Measurements from ENCODE around the gene SCUBE2.
A peak's percentile ranks its signal among the peaks of the same experiment; 100 is the strongest.
"Not testable (repeated sequence)": the region's sequence is repeated elsewhere in the genome, so short reads cannot be mapped to it uniquely, and the experiment has no call there.

The SCUBE2 gene

DNA sequence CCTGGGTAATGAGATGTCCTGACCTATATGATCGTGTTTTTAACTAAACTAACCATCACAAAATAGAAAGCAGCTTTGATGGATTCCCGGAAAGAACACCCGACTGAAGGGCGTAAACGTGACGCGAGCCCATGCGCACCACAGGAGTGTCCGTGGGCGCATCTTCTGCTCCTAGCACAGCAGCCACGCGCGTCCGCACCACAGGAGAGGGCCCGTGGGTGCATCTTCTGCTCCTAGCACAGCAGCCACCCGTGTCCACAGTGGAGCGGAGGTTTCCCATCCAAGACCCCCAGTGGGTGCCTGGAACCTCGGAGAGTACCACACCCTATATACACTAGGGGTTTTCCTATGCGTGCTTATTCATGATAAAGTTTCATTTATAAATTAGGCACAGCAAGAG lies 51.5 kb downstream of the SCUBE2 start:
- DNase-seq: no peak

DNA sequence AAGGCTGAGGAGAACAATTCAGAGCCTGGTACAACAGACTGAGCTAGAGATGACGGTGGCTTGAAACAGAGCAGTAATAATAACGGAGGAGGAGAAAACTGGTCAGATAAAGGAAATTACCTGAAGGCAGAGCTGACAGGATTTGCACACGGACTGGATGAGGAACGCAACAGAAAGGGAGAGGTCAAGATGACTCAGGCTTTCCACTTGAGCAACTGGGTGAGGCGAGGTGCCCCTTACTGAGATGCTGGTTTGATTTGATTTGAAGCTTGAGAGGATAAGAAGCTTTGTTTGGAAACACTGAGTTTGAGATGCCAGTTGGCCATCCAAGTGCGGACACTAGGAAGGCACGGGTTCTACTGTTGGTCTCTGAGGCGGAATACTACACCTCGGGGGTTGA lies 52.2 kb downstream of the SCUBE2 start:
- no peak for DNase-seq

DNA sequence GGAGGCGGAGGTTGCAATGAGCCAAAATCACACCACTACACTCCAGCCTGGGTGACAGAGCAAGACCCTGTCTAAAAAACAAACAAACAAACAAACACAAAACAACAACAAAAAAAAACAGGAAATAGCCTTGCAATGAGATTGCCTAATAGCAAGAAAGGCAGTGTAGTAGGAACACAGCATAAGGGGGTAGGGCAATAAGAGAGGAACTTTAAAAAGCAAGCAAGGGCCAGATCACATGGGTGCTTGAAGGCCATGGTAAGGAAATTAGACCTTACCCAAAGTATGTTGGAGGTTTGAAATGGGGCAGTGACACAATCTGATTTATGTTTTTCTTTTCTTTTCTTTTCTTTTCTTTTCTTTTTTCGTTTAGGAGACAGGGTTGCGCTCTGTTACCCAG lies 52.9 kb downstream of the SCUBE2 start:
- DNase-seq: no peak

DNA sequence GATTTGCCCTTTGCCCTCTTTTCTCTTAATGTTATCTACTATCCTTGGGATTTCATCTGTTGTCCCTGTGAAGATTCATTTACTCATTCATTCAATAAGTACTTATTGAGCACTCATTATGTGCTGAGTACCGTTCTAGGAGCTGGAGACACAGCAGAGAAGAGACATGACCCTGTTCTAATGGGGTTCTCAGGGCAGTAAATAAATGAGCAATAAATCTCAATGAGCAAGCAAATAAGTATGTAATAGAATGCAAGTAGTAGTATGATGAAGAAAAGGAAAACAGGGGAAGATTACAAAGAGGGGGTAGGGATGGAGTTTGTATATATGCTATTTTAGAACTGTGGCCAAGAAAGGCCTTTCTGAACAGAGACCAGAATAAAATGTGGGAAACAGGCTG lies 53.4 kb downstream of the SCUBE2 start:
- no peak for DNase-seq

DNA sequence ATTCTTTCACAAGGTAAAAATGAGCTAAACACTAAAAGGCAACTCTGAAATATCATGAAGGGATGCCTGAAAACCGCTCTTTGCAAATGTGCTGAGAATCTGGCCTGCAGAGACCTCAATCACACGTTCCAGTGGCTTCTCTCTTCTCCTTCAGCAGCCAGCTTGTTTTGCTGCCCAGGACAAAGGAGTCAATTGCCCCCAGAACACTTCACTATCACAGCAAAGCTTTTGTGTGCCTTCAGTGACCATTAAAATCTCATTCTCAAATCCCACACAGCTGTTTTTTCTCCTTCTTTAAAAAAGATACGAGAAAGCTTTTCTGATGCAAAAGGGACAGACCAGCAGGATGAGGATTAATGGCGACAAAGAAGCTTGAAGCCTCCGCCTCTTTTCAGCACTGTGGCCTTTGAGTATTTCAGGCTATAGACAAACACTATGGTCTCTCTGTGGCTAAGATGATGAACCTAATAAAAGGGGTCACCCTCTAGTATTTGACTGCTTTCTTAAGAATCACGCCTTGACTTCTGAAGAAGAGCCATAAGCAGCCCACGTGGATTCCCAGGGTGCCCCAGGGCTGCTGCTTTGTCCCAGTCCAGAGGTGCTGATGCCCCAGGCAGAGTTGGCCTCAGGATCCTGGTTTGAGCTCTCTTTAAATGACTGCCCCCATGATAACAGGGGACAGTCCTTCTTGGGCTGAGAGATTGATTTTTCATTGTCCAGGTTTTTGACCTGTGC lies 54.2 kb downstream of the SCUBE2 start:
- DNase-seq: no peak

DNA sequence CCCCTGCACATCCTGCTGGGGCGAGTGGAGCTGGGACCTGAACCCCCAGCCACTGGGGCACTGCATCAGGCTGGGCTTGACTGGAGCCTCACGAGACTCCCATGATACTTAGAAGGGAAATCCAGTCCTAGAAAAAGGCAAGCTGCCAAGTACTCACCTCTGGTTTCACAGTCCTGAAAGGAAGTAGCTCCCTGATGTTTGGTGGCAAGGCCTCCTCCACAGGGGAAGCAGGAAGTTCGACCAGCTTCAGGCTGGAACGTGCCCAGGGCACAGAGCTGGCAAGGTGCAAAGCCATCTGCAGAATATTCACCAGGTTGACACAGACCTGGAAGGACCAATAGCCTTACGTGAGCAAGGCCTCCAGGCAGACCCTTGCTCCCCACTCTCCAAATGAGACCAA lies 60.8 kb downstream of the SCUBE2 start:
- no peak for DNase-seq

DNA sequence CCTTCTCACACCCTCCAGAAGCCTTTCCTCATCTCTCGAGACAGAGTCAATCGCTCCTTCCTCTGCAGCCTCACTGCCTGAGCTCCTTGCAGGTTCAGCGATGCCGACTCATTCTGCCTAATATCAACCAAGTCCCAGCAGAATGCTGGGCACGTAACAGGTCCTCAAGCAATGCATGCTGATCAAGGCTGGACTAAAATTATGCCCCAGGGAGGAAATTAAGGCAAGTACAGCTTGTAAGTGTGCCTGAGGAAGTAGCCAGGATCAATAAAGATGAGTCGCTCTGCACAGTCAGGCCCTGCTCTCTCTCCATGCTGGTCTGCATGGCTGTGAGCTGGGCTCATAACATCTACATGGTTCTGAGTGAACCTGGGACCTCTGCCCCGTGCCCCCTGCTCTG lies 62.0 kb downstream of the SCUBE2 start:
- no peak for DNase-seq

DNA sequence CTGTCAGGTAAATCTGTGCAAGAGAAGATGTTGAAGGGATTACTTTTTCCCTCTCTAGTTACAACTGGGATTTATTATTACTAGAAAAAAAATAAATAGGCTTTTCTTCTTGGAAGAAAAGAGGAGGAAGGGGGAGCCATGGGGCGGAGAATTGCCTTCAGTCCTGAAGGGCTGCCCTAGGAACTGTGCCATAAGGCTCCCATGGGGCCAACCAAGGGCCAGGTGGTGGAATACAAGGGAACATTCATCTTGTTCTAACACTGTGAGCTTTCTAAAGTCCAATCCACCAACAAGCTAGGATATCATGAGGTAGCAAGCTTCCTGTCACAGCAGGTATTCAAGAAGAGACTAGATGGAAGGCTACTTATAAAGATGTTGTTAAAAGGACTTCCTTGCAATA lies 62.8 kb downstream of the SCUBE2 start:
- no peak for DNase-seq

DNA sequence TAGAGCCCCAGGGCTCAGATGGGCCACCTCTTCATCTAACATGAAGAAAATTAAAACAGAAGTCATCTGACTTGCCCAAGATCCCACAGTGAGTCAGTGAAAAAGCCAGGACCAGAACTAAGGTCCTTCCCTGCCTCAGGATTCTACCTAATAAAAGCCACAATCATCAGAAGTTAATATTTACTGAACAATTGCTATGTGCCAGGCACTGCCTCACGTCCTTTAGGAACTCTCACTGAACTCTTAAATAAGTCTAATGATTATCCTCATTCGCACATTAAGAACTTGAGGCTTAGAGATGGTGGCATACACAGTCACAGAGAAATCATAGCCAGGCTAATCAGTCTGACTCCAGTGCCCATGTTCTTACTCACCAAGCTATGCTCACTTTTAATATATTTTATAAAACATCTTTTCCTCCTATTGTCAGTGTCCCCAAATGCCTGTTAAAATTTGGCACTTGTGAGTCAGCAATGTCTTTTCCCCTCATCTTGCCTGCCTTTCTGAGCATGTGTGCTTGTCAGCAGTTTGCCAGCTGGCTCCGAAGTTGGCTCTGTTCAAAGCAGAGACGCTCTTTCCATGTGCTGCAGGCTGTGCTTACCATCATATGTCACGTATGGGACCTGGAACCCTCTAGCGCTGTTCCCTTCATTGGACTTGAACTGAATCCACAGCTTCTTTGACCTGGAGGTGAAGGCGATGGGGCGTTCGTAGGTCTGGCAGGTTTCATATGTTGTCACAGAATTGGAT lies 66.1 kb downstream of the SCUBE2 start:
- DNase-seq: no peak

DNA sequence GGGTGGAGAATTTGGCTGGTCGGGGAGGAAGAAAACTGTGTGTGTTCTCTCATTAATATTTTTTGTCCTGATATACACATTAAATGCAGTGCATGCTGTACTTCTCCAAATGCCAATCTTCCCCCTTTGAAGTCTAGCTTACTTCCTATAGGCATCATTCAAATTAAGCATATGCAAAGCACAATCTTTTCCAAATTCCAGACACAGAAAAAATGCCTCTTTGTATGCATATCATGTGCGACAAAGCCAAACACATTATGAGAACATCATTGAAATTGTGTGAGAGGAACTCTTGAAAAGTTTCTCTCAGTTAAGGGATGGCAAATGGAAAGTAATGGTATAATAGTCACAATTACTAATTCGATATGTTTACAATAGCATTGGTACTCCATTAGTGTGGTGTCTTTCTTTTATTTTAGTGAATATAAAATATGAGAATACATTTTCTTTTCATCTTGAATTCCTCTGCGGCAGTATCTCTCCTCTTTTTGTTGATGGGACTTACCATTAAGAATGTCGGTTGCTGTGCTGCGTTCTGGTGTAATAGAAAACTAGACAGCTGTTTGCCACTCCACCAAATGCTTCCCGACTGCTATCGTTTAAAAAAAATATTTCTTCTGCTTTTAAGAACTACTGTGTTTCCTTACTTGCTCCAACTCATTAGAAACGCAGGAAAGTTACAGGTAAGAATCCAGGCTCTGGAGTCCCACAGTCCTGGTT lies 68.3 kb downstream of the SCUBE2 start:
- no peak for DNase-seq

DNA sequence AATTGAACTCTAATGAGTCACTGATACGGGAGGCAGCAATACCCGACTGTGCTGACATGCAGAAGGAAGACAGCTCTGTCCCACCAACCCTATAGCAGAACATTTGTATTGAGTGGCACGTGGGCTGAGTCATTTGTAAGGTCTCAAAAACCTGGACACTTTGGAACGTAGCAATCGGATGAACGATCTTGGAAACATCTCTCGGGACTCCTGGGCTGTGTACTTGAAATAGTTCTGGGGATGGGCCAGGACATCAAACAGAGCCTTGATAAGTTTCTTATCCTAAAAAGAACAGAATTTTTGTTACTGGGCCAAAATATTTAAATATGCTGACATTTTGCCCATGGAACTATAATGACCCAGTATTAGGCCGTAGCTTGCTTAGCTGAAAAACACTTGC lies 70.5 kb downstream of the SCUBE2 start:
- DNase-seq: no peak

DNA sequence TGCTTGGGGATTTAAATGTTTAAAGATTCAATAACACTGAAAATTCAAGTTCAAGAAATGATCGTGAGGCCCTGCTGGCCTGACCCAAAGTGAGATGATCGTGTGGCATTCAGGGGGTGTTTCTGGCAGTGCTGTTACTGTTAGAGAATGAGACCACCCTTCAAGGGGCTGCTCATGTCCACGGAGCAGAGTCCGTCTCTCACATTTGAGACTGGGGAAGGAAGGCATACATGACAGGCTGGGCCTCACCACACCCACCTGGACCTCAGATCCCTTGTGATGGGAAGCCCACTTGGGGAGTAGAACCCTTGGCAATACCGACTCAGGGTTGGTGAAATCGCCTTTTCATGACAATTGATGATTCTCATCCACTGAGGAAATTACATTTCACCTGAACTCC lies 71.5 kb downstream of the SCUBE2 start:
- no peak for DNase-seq

DNA sequence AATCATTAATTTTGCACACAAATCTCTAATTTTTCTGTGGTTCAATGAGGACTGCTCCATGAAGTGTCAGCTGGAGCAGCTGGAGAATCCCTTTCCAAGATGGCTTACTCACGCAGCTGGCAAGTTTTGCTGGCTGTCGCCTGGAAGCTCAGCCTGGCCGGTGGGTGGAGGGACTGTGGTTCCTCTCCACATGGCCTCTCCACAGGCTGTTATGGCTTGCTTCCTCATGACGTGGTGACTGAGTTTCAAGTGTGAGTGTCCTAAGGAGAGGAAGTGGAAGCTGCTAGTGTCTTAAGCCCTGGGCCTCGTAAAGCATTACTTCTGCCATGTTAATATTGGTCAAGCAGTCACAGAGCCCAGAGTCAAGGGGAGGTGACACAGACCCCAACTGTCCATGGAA lies 73.6 kb downstream of the SCUBE2 start:
- DNase-seq: no peak

DNA sequence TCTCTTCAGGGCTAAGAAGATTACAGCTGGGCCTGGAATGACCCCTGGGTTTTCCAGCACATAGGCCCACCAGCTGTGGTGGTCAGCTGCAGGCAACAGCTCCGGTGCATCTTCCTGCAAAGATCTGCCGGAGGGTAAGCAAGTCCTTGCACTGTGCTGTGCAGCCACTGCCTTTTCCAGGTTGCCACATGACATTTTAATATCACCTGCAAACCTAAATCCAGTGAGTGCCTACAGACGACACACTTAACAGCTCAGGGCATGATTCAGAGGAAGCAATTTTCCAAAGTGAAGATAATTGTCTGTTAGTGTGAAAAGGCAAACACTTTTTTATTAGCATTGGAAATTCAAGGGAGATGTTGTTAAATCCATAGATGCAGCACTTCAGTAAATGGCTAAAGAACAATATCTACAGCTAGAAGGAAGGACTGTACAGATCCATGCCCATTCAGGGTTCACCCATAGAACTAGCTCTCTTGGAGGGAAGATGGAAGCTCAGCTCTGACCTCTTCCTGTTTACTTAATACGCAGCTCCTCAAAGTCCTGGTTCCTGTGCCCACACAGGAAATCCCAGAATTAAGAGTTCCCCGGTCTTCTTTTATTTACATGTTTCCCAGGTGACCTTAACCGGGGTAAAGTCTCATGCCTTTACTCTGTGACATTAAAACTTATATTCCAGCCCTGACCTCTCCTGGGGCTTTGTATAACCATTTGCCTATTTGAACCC lies 74.3 kb downstream of the SCUBE2 start:
- no peak for DNase-seq

DNA sequence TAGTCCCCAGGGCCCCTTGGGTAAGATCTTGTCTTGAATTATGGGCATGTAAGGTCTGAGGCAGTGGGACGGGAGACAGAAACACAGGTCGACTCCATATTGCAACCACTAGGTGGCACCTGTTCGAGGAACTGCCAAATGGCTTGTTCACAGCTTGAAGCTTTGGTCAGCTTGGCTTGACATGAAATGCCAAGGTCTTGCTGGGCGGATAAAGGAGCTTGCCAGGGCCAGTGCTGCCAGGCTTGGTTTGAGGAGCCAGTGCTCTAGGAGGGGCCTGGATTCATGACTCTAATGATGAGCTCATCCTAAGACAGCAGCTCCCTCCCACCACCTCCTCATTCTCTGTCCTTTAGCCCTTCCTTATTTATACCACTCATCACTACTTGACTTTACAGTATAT lies 75.7 kb downstream of the SCUBE2 start:
- peak; percentile 62 for DNase-seq

DNA sequence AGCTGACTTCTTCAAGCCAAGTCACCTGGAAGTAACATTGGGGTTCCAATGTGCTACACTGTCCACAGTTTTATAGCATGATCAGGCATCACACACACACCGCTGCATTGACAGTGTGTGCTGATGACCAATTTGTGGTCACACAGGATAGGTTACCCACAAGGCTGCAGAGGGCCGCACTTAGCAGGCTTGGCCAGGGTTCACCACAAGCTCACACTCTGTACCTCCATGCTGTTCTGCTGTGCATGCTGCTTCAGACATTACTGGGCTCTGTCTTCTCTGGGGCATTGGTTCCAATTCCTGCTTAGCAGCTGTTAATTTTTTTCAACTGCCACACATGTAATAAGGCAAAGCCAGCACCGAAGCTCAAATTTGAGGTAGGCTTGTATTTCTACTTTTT lies 76.6 kb downstream of the SCUBE2 start:
- DNase-seq: no peak

DNA sequence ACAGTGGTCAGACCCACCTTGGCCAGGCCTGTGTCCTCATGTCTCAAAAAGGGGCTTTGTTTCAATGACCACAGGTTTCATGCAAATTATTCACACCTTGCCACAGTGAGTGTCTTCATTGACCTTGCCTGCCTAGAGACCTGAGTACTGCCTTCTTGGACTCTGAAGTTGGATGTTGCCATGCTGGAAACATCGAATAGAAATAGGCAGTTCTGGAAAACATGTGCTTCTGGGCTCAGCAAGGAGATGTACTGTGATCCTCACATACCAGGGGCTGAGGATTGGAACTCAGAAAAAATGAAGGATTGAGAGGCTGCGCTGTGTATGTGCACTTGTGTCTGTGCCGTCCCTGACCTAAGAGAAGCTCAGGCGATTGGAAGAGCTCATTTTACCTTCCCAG lies 78.0 kb downstream of the SCUBE2 start:
- no peak for DNase-seq

DNA sequence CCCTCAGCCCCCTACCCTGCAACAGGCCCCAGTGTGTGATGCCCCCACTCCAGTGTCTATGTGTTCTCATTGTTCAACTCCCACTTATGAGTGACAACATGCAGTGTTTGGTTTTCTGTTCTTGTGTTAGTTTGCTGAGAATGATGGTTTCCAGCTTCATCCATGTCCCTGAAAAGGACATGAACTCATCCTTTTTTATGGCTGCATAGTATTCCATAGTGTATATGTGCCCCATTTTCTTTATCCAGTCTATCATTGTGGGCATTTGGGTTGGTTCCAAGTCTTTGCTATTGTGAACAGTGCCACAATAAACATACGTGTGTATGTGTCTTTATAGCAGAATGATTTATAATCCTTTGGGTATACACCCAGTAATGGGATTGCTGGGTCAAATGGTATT lies 81.9 kb downstream of the SCUBE2 start:
- DNase-seq: not testable (repeated sequence)

DNA sequence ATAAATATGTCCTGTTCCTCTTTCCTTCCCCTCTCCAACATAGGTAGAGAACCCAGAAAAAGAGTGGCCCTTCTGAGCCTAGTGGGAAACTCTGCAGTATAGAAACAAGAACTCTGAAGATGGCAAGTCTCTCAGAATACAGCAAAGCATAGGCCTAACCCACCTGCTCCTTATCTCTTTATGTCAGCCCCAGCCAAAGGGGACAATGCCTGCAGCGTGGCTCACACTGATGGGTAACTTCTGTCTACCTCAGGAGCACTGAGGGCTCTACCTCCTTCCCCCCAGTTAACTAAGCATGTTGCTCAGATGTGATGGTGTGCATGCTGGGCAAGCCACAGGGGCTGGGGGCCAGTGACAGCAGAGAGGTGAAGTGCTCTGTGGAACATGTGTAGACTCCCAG lies 82.7 kb downstream of the SCUBE2 start:
- no peak for DNase-seq

DNA sequence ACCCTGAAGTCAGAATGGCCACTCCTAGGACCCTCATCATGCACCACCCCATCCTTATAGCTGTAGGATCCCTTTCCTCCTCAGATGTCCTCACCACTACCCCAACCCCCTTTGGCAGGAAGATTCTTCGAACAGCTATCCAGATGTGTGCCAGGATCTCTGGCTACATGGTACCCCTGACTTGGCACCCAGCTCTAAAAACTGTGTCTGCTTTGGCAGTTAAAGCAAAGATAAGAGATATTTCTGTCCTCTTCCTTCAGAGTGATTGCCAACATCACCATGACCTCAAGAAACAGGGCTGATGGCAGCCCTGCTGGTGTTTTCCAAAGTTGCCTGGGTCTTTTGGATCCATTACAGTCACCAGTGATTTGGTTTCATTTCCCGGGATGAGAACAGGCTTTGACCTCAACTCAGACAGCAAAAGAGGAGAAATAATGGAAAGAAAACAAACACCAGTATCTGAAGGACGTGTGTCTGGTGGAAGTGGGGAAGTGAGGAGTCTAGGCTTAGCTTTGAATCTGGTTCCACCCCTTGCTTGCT lies 83.3 kb downstream of the SCUBE2 start:
- DNase-seq: no peak

DNA sequence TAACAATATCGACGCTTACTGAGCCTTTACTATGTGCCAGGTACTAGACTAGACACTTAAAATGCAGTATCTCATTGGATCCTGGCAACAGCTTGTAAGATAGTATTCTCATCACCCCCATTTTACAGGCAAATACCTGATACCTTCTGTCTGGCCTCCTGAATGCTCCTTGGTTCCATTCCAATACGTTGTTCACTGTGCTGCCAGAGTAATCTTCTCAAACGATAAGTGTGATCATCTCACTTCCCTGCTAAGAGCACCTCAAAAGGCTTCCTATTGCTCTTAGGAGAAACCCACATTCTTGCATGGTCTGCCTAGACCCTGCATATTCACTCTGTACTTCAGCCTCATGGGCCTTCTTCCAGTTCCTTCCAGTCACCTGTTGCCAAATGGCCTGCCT lies 86.3 kb downstream of the SCUBE2 start:
- no peak for DNase-seq

DNA sequence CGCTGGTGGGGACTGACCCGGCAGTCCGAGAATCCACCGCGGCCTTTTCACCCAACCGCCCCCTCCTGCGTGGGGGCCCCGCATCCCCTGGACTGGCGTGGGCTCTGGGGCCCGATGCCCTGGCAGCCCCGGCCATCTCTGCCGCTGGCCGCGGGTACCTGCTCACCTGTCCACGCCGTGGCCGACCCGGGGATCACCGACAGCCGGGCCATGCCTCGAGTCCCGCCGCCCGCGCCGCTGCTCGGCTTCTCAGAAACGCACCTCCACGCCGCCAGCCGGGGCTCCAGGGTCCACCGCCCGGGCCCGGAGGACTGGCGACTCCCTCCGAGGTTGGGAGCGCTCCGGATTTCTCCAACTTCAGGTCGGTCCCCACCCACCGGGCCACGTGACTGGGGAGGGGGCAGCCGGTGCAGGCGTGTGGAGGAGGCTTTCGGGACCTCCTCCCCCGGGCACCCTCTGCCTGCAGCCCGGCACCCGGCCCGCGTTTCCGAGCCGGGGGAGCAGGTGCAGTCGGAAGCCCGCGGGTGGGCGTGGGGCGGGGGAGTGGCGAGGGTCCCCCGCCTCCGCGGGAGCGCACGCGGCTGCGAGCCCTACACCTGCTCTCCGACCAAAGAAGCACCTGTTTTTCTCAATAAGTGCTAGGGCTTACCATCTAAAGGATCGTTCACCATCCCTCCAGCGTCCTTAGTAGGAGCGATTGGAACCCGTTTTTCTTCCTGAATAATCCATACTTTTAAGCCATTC lies 87.0 kb downstream of the SCUBE2 start:
- DNase-seq: no peak
